GM23338 (cell line): ENCODE results near the gene TSPAN3. TPM values are rescaled to one million over a fixed set of nuclear protein-coding genes. Genes with fewer than 3 reads are reported as not detected.

Experiments
- ATAC-seq: fragments of 200-7000 bp; cut with Tn5 transposase; 3 replicates; pipeline ENCODE4 v1.9.1; 2020
- DNase-seq: peaks from one replicate; pipeline ENCODE4 v3.0.0-alpha.2; 2015; ENCODE audit warnings: low spot score
- H2AFZ ChIP-seq: fragments of 200-600 bp; sonication (generic); 2 replicates; pipeline ENCODE4 v1.8.0; 2016; ENCODE audit warnings: antibody characterized with exemption, mild to moderate bottlenecking, moderate library complexity
- H3F3A ChIP-seq: fragments of 200-600 bp; sonication (generic); replicated peaks from 2 replicates; pipeline ENCODE4 v1.8.0; 2017; ENCODE audit warnings: antibody characterized with exemption, mixed run types, low read depth
- H3K27ac ChIP-seq: fragments of 200-600 bp; sonication (generic); 2 replicates; pipeline ENCODE4 v1.6.1; 2016; ENCODE audit warnings: low read depth
- H3K27me3 ChIP-seq: fragments of 200-600 bp; sonication (generic); 2 replicates; pipeline ENCODE4 v1.8.0; 2016; ENCODE audit warnings: mild to moderate bottlenecking, mixed run types, moderate library complexity; ENCODE audit not compliant: insufficient read depth
- H3K36me3 ChIP-seq: fragments of 200-600 bp; sonication (generic); 2 replicates; pipeline ENCODE4 v1.8.0; 2016; ENCODE audit warnings: mild to moderate bottlenecking; ENCODE audit not compliant: insufficient read depth
- H3K4me1 ChIP-seq: fragments of 200-600 bp; sonication (generic); 2 replicates; pipeline ENCODE4 v1.8.0; 2016; ENCODE audit warnings: mild to moderate bottlenecking, moderate library complexity; ENCODE audit not compliant: insufficient read depth
- H3K4me2 ChIP-seq: fragments of 200-600 bp; sonication (generic); 2 replicates; pipeline ENCODE4 v1.7.1; 2017; ENCODE audit warnings: mixed run types
- H3K4me3 ChIP-seq: fragments of 200-600 bp; sonication (generic); 2 replicates; pipeline ENCODE4 v1.6.1; 2016; ENCODE audit warnings: mixed run types
- H3K79me2 ChIP-seq: fragments of 200-600 bp; sonication (generic); replicated peaks from 2 replicates; pipeline ENCODE4 v1.8.0; 2017; ENCODE audit warnings: mild to moderate bottlenecking; ENCODE audit not compliant: insufficient read depth
- H3K9me2 ChIP-seq: fragments of 200-600 bp; sonication (generic); 2 replicates; pipeline ENCODE4 v1.8.0; 2017; ENCODE audit not compliant: insufficient read depth
- H4K20me1 ChIP-seq: fragments of 200-600 bp; sonication (generic); replicated peaks from 2 replicates; pipeline ENCODE4 v1.8.0; 2017; ENCODE audit warnings: mild to moderate bottlenecking; ENCODE audit not compliant: insufficient read depth
- H3K27ac Mint-ChIP-seq: 2 replicates; pipeline ENCODE4 v1.8.0; 2020; ENCODE audit warnings: inconsistent platforms, mild to moderate bottlenecking, moderate library complexity, mixed read lengths
- H3K27me3 Mint-ChIP-seq: 3 replicates; pipeline ENCODE4 v1.8.0; 2022; ENCODE audit warnings: low read depth, mild to moderate bottlenecking, moderate library complexity, mixed read lengths, inconsistent platforms; ENCODE audit not compliant: insufficient read depth, poor library complexity
- H3K36me3 Mint-ChIP-seq: 3 replicates; pipeline ENCODE4 v1.8.0; 2021; ENCODE audit warnings: low read depth, mild to moderate bottlenecking, inconsistent platforms, moderate library complexity, mixed read lengths
- H3K4me1 Mint-ChIP-seq: 3 replicates; pipeline ENCODE4 v1.8.0; 2020; ENCODE audit warnings: mild to moderate bottlenecking, inconsistent platforms, mixed read lengths
- H3K4me3 Mint-ChIP-seq: 3 replicates; pipeline ENCODE4 v1.8.0; 2021; ENCODE audit warnings: moderate library complexity, mild to moderate bottlenecking, inconsistent platforms, mixed read lengths
- H3K9me3 Mint-ChIP-seq: 3 replicates; pipeline ENCODE4 v1.8.0; 2020; ENCODE audit warnings: moderate library complexity, mild to moderate bottlenecking, inconsistent platforms, mixed read lengths
- CREB1 ChIP-seq: fragments of 250-450 bp; sonication (Bioruptor Pico); IDR thresholded peaks from 2 replicates; pipeline ENCODE4 v1.5.0; 2020; ENCODE audit warnings: low read depth, mild to moderate bottlenecking, moderate library complexity
- EZH2 ChIP-seq: fragments of 200-600 bp; sonication (generic); IDR thresholded peaks from one replicate; pipeline ENCODE4 v1.8.0; 2017; ENCODE audit warnings: antibody characterized with exemption, mild to moderate bottlenecking, low read depth; ENCODE audit not compliant: unreplicated experiment
- EZH2phosphoT487 ChIP-seq: fragments of 200-600 bp; sonication (generic); IDR thresholded peaks from one replicate; pipeline ENCODE4 v1.8.1; 2018; ENCODE audit warnings: antibody characterized with exemption; ENCODE audit not compliant: unreplicated experiment
- JUNB ChIP-seq: IDR thresholded peaks from one replicate; pipeline ENCODE4 v1.6.1; 2016; ENCODE audit warnings: antibody characterized with exemption; ENCODE audit not compliant: unreplicated experiment
- NANOG ChIP-seq: IDR thresholded peaks from 2 replicates; pipeline ENCODE4 v1.6.1; 2016; ENCODE audit warnings: antibody characterized with exemption, borderline replicate concordance
- POLR2AphosphoS5 ChIP-seq: IDR thresholded peaks from 2 replicates; pipeline ENCODE4 v1.6.1; 2016; ENCODE audit warnings: antibody characterized with exemption, low read depth
- STAT1 ChIP-seq: IDR thresholded peaks from one replicate; pipeline ENCODE4 v1.6.1; 2016; ENCODE audit warnings: antibody characterized with exemption; ENCODE audit not compliant: unreplicated experiment
- ZNF114 ChIP-seq: fragments of 250-450 bp; sonication (Bioruptor Pico); IDR thresholded peaks from 2 replicates; pipeline ENCODE4 v1.5.0; 2020; ENCODE audit warnings: mild to moderate bottlenecking, moderate library complexity
- polyA plus RNA-seq: library from polyadenylated mRNA; unstranded; fragments of >200 nt; fragmentation: Nextera tagmentation; extraction: Ambion mirVana; gene quantifications from 2 replicates; pipeline ENCODE4 v1.2.1, GENCODE V29; 2016
- total RNA-seq: library from RNA; depleted of rRNA; stranded (reverse); fragments of >200 nt; shearing (Covaris generic); gene quantifications from 2 replicates; pipeline ENCODE4 v1.2.3, GENCODE V29; 2014
- TF ChIP-seq, protein P1 (sequence below): IDR thresholded peaks from 2 replicates; pipeline ENCODE4 v1.6.1; 2016; ENCODE audit warnings: antibody characterized with exemption
- TF ChIP-seq, protein P2 (sequence below), 2 experiments: fragments of 200-600 bp in 1 of 2; sonication (generic) in 1 of 2; conservative IDR thresholded peaks; 2 replicates each; pipeline versions ENCODE4 v1.5.1 to v1.6.1; 2016 to 2017; ENCODE audit warnings: antibody characterized with exemption in 2 of 2, low read depth in 2 of 2, mild to moderate bottlenecking in 2 of 2, moderate library complexity in 1 of 2

Gene TSPAN3
- total and polyA plus RNA-seq, 2 experiments from 2014 or later: 72.5 to 159 TPM

DNA sequence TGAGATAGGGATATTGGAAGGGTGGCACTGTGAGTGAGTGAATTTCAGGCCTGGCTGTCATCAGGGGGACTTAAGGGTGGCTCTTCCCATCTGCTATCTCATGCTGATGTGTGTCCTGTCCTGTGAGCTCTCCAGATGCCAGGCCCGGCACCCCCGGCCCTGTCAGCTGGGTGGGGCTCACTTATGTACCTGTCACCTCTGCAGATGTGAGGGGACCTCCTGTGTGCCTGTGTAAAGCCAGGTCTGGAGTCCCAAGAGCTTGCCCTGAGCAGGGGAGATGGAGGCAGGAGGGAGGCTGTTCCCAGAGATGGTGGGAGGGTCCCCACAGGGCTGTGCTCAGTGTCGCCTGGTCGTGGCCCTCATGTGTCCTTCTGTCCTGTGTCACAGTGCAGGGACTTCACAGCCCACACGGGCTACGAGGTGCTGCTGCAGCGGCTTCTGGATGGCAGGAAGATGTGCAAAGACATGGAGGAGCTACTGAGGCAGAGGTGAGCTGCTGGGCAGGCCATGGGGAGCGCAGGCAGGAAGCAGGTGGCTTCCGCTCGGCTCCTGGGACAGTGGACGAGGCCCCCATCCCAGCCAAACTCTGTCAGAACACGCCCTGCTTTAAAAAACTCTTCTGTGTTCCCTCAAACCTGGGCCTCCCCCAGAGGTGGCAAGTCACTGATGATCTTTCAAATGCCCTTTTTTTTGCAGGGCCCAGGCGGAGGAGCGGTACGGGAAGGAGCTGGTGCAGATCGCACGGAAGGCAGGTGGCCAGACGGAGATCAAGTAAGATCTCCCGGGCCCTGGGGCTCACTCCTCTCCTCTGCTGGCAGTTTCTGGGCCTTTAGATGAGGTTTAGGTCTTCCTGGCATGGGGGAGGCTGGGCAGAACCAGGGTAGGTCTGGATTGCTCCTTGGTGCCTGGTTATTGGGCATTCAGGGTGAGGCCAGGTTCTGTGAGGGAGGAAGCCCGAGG lies 52.9 kb downstream of the TSPAN3 start:
- H3K36me3 Mint-ChIP-seq: no peaks in the 10 kb centered on the region; the same call in 2 of the 3 replicates
- ATAC-seq (no peak), DNase-seq (no peak)
- no peaks in the 10 kb centered on the region for H3K4me1 ChIP-seq
- H3K9me3 Mint-ChIP-seq: no peaks in the 10 kb centered on the region
- no peaks in the 10 kb centered on the region for H3K27me3 ChIP-seq
- no peak overlapping the region for H2AFZ ChIP-seq
- peaks cover 5% of the 10 kb centered on the region for H3K27me3 Mint-ChIP-seq
- H3K4me1 Mint-ChIP-seq: no peaks in the 10 kb centered on the region; the same call in 2 of the 3 replicates
- H4K20me1 ChIP-seq: no peaks in the 10 kb centered on the region
- no peak overlapping the region for H3K27ac ChIP-seq
- no peak overlapping the region for H3K4me3 ChIP-seq
- no peaks in the 10 kb centered on the region for H3K79me2 ChIP-seq
- H3K36me3 ChIP-seq: no peaks in the 10 kb centered on the region
- H3K9me2 ChIP-seq: no peaks in the 10 kb centered on the region
- no peak overlapping the region; the same call in 1 of the 2 replicates for H3K27ac Mint-ChIP-seq
- H3F3A ChIP-seq: no peaks in the 10 kb centered on the region
- no peak overlapping the region for H3K4me2 ChIP-seq
- H3K4me3 Mint-ChIP-seq: no peak overlapping the region
- TF ChIP-seq POLR2AphosphoS5 (no peak), STAT1 (no peak), ZNF114 (CRISPR knock-in tag) (no peak), EZH2 (no peak), CREB1 (CRISPR knock-in tag) (no peak)
- TF ChIP-seq, protein P1, sequence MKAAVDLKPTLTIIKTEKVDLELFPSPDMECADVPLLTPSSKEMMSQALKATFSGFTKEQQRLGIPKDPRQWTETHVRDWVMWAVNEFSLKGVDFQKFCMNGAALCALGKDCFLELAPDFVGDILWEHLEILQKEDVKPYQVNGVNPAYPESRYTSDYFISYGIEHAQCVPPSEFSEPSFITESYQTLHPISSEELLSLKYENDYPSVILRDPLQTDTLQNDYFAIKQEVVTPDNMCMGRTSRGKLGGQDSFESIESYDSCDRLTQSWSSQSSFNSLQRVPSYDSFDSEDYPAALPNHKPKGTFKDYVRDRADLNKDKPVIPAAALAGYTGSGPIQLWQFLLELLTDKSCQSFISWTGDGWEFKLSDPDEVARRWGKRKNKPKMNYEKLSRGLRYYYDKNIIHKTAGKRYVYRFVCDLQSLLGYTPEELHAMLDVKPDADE: no peak

DNA sequence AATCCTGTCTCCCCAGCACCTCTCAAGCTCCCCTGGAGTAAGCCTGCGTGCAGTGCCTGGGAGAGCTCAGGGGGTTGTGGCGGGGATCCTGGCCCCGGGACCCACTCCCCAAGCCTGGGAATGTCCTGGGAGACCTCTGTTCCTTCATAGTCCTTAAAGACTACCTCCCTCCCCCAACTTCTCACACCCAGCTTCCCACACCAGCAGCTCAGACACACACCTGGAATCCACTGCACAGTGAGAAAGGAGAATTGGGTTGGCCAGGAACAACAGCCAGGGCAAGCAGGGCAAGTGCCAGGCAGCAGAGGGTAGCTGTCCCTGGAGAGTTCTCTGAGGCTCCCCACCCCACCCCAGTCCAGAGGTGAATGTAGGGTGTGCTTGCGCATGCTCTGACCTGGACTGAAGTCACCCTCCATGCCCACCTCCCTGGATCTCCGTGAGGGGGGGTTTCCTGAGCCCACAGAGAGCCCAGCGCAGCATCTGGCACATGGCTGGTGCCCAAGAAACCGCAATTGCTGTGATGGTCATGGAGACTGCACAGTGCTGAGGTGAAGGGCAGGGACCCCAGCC lies 53.7 kb downstream of the TSPAN3 start:
- Histone ChIP-seq H2AFZ (no peak overlapping the region), H3K4me3 (no peak overlapping the region), H3K79me2 (no peaks in the 10 kb centered on the region), H3K4me2 (no peak overlapping the region), H3K27ac (no peak overlapping the region), H3K9me2 (no peaks in the 10 kb centered on the region), H3K27me3 (no peaks in the 10 kb centered on the region), H3K36me3 (no peaks in the 10 kb centered on the region), H3F3A (no peaks in the 10 kb centered on the region), H3K4me1 (no peaks in the 10 kb centered on the region), H4K20me1 (no peaks in the 10 kb centered on the region)
- Mint-ChIP-seq H3K4me1 (no peaks in the 10 kb centered on the region; the same call in 2 of the 3 replicates), H3K9me3 (no peaks in the 10 kb centered on the region), H3K27ac (no peak overlapping the region), H3K27me3 (peaks cover 5% of the 10 kb centered on the region), H3K36me3 (no peaks in the 10 kb centered on the region; the same call in 2 of the 3 replicates), H3K4me3 (no peak overlapping the region)
- ATAC-seq: no peak
- DNase-seq: no peak
- TF ChIP-seq CREB1 (CRISPR knock-in tag) (no peak), NANOG (no peak), STAT1 (no peak), JUNB (no peak), EZH2phosphoT487 (no peak), POLR2AphosphoS5 (no peak)
- TF ChIP-seq, protein P2, sequence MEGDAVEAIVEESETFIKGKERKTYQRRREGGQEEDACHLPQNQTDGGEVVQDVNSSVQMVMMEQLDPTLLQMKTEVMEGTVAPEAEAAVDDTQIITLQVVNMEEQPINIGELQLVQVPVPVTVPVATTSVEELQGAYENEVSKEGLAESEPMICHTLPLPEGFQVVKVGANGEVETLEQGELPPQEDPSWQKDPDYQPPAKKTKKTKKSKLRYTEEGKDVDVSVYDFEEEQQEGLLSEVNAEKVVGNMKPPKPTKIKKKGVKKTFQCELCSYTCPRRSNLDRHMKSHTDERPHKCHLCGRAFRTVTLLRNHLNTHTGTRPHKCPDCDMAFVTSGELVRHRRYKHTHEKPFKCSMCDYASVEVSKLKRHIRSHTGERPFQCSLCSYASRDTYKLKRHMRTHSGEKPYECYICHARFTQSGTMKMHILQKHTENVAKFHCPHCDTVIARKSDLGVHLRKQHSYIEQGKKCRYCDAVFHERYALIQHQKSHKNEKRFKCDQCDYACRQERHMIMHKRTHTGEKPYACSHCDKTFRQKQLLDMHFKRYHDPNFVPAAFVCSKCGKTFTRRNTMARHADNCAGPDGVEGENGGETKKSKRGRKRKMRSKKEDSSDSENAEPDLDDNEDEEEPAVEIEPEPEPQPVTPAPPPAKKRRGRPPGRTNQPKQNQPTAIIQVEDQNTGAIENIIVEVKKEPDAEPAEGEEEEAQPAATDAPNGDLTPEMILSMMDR (conservative IDR thresholded peaks at IDR 0.05; ENCODE audit: low read depth in 2 of 2): no peak
- TF ChIP-seq, protein P1: no peak
